SKM-1 treated with dmso at 0.1 percent for 144 hours (cell line): ENCODE measurements around the gene PHRF1.

Experiments used
- DNase-seq: peaks from one replicate; lab custom pipeline; 2025; ENCODE audit not compliant: unreplicated experiment; lab: John Stamatoyannopoulos, UW

PHRF1 gene

DNA sequence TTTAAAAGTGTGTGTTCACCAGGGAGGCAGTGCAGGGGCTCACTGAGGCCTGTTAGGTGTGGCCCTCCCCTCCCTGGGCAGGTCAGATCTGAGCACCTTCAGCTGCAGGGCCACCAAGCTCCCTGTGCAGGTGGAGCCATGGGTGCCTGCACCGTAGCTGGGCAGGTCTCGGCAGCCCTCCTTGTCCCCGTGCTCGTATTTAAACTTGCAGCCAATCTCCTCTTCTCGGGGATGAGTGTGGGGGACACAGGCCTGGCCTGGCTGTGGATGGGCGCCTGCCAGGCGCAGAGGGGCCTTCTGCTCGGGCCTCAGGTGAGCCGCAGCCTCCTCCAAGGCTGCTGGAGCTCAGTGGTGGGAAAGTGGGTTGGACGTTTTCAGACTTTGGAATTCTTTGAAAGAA, 19.1 kb downstream of the PHRF1 start:
- DNase-seq, result no peak

DNA sequence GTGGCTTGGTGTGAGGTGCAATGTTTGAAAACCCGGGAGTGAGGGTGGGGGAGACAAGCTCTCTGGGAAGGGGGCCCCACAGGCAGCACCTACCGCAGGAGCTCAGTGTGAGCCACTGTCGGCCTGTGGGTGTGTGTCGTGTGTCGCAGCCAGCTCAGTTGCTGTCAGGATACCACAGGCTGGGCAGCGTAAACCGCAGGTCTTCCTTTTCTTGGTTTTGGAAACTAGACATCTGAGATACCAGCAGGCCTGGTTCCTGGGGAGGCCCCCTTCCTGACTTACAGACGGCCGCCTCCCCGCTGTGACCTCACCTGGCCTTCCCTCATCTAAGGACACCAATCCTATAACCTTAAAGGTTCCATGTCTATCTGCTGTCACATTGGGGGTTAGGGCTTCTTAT, 20.1 kb downstream of the PHRF1 start:
- no peak for DNase-seq

DNA sequence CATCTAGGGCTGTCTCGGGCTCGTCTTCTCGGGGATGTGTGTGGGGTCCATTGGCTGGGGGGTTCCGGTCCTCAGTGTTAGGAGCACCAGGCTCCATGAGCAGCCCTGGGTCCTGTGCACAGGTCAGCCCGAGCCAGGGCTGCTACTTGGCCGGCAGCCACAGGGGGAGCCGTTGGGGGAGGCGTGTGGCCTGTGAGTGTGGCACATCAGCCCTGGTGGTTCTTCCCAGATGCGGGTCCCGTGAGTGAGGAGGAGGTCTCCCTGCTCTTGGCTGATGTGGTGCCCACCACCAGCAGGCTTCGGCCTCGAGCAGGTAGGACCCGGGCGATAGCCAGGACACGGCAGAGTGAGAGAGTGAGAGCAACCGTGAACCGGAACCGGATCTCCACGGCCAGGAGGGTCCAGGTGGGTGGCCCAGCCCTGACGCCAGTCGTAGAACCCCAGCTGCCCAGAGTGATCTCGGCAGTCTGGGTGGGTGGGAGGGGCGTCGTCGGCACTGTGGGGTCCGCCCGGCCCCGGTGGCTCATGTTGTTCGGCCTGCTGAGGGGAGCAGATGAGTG, 21.0 kb downstream of the PHRF1 start:
- no peak for DNase-seq

DNA sequence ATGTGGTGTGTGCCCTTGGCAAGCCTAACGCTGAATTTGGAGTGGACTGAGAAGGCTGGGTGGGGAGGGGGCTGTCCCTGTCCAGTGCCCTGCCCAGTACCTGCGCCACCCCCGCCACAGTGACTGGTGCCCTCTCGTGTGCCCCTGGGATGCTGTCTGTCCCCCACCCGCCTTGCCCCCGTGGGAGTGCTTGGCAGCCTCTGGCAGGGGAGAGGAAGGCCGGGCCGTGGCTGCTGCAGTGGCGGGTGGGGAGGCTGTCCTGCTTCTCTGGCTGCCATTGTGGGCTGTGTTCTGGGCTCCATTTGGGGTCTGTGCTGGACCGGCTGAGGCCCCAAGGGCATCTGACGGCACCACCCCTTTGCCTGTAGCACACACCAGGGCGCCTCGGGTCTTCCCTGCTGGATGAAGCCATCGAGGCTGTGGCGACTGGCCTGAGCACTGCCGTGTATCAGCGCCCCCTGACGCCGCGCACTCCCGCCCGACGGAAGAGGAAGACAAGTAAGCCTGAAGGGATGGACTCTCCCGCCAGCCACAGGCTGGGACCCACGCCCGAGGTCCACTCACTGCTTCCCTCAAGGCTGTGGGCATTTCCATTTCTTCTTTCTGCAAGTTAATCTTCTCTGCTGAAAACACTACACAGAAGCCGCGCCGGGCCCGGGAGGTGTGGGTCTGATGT, 21.9 kb downstream of the PHRF1 start:
- no peak for DNase-seq

DNA sequence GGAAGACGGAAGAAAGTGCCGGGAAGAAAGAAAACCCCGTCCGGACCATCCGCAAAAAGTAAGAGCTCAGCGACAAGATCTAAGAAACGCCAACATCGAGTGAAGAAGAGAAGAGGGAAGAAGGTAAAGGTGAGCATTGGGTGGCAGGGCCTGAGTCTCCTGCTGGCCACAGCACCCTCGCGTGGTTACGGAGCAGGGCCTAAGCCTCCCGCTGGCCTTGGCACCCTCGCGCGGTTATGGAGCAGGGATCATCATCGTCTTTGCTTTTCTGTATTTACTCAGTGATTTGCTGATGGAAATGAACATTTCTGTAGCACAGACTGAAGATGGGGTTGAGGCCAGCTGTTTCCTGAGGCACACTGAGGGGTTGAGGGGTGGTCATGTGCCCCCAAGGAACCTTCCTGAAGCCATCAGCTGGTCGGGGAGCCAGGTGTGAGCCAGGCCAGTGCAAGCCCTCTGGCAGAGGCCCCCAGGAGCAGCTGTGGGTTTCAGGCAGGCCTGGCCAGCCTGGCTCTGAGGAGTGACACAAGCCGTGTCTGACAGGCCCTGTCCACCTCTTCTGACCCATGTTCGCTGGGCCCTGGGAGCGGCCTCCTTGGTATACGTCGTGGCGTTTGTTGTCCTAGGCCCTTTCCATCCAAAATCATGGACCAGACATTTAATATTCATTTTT, 25.4 kb downstream of the PHRF1 start:
- DNase-seq, result no peak

DNA sequence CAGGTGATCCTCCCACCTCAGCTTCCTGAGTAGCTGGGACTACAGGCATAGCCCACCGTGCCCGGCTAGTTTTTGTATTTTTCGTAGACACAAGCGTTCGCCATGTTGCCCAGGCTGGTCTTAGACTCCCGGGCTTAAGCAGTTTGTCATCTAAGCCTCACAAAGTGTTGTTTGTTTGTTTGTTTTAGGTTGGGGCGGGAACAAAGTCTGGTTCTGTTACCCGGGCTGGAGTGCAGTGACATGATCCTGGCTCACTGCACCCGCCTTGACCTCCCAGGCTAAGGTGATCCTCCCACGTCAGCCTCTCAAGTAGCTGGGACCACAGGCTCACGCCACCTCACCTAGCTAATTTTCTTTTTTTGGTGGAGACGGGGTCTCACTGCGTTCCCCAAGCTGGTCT, 26.9 kb downstream of the PHRF1 start:
- DNase-seq, result no peak

DNA sequence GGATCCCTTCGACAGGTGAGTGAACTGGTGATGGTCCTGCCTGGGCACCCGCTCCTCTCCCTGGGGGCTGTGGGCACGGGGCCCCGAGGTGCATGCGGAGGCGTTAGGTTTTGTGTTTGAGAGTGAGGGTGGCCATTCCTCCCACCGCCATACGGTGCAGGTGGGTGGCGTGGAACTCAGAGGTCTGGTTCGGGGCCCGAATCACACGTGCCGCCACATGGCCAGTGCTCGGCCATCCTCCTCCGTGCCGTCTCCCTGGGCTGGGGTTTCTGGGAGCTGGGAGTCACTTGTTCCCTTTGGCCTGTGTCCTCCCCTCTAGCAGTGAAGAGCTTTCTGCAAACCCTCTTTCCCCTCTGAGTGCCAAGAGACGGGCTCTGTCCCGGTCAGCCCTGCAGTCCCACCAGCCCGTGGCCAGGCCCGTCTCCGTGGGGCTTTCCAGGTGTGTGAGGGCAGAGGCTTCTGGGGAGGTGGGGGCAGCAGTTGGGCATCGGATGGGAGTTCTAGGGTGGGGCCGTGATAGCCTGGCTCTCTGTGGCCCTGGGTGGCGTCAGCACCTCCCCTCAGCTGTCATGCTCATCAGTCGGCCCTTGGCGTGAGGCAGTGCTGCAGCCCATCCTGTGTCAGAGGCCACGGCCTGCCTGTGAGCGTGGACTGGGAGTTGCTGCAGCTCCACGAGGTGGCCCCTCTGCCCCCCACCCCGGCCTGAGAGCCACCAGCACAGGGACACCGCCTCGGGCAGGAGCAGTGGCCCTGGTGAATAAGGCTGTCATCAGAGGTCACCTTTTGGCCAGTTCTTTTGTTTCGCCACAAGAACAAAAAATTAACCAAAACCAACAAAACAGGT, 29.2 kb downstream of the PHRF1 start:
- DNase-seq, result no peak

DNA sequence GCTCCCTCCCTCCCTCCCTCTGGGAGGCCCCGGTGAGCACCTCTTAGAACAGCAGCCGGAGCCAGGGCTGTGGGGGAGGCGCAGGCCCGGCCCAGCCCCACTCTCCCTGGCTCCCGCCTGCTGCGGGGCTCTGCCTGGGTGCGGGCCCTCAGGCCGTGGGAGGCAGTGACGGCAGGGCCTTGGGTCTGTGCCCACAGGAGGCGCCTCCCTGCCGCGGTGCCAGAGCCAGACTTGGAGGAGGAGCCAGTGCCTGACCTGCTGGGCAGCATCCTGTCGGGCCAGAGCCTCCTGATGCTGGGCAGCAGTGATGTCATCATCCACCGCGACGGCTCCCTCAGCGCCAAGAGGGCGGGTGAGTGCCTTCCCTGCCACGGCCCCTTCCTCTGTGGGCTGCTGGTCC, 30.0 kb downstream of the PHRF1 start:
- no peak for DNase-seq

DNA sequence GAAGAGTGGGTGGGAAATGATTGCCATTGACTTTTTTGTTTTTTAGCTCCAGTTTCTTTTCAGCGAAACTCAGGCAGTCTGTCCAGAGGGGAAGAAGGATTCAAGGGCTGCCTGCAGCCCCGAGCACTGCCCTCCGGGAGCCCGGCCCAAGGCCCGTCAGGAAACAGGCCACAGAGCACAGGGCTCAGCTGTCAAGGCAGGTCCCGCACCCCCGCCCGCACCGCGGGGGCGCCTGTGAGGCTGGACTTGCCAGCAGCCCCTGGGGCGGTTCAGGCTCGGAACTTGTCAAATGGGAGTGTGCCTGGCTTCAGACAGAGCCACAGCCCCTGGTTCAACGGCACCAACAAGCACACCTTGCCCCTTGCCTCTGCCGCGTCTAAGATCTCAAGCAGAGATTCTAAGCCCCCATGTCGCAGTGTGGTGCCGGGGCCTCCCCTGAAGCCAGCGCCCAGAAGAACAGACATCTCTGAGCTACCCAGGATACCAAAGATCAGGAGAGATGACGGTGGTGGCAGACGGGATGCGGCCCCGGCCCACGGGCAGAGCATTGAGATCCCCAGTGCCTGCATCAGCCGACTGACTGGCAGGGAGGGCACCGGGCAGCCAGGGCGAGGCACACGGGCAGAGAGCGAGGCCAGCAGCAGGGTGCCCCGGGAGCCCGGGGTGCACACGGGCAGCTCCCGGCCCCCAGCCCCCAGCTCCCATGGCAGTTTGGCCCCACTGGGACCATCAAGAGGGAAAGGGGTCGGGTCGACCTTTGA, 30.9 kb downstream of the PHRF1 start:
- no peak for DNase-seq

DNA sequence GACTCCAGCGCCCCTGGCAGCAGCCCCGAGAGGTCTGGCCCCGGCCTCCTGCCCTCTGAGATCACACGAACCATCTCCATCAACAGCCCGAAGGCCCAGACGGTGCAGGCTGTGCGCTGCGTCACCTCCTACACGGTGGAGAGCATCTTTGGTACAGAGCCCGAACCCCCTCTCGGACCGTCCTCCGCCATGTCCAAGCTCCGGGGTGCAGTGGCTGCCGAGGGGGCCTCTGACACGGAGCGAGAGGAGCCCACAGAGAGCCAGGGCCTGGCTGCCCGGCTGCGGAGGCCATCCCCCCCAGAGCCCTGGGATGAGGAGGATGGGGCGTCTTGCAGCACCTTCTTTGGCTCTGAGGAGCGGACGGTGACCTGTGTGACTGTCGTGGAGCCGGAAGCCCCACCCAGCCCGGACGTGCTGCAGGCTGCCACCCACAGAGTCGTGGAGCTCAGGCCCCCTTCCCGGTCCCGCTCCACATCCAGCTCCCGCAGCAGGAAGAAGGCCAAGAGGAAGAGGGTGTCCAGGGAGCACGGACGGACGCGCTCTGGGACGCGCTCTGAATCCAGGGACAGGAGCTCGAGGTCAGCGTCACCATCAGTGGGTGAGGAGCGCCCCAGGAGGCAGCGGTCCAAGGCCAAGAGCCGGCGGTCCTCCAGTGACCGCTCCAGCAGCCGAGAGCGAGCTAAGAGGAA, 31.8 kb downstream of the PHRF1 start:
- no peak for DNase-seq

DNA sequence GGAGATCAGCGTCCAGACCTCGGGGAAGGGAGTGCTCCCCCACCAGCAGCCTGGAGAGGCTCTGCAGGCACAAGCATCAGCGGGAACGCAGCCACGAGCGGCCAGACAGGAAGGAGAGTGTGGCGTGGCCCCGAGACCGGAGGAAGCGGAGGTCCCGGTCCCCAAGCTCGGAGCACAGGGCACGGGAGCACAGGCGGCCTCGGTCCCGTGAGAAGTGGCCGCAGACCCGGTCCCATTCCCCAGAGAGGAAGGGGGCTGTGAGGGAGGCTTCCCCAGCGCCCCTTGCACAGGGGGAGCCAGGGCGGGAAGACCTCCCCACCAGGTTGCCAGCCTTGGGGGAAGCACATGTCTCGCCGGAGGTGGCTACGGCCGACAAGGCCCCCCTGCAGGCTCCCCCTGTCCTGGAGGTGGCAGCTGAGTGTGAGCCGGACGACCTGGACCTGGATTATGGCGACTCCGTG, 32.6 kb downstream of the PHRF1 start:
- DNase-seq, result no peak

DNA sequence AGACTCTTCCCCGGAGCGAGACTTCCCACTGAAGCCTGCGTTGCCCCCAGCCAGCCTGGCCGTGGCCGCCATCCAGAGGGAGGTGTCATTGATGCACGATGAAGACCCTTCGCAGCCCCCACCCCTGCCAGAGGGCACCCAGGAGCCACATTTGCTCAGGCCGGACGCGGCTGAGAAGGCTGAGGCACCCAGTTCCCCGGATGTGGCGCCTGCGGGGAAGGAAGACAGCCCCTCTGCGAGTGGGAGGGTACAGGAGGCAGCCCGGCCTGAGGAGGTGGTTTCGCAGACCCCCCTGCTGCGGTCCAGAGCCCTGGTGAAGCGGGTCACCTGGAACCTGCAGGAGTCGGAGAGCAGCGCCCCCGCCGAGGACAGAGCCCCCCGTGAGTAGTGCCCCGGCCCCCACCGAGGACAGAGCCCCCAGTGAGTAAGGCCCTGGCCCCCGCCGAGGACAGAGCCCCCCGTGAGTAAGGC, 33.1 kb downstream of the PHRF1 start:
- no peak for DNase-seq

DNA sequence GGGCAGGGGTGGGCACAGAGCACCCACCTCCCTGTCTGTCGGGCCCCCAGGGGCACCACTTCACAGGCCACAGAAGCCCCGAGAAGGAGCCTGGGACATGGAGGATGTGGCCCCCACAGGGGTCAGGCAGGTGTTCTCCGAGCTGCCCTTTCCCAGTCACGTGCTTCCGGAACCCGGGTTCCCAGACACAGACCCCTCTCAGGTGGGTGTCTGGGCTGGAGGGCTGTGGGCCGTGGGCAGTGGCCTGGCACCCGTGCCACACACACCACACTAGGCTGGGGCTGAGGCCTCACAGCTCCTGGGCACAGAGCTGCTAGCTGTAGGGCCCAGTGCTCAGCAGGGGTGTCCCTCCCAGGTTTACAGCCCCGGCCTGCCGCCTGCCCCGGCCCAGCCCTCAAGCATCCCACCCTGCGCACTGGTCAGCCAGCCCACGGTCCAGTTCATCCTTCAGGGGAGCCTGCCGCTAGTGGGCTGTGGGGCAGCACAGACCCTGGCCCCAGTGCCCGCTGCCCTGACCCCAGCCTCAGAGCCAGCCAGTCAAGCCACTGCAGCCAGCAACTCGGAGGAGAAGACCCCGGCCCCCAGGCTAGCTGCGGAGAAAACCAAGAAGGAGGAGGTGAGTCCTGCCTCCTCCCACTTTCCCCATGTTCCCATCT, 34.0 kb downstream of the PHRF1 start:
- no peak for DNase-seq

DNA sequence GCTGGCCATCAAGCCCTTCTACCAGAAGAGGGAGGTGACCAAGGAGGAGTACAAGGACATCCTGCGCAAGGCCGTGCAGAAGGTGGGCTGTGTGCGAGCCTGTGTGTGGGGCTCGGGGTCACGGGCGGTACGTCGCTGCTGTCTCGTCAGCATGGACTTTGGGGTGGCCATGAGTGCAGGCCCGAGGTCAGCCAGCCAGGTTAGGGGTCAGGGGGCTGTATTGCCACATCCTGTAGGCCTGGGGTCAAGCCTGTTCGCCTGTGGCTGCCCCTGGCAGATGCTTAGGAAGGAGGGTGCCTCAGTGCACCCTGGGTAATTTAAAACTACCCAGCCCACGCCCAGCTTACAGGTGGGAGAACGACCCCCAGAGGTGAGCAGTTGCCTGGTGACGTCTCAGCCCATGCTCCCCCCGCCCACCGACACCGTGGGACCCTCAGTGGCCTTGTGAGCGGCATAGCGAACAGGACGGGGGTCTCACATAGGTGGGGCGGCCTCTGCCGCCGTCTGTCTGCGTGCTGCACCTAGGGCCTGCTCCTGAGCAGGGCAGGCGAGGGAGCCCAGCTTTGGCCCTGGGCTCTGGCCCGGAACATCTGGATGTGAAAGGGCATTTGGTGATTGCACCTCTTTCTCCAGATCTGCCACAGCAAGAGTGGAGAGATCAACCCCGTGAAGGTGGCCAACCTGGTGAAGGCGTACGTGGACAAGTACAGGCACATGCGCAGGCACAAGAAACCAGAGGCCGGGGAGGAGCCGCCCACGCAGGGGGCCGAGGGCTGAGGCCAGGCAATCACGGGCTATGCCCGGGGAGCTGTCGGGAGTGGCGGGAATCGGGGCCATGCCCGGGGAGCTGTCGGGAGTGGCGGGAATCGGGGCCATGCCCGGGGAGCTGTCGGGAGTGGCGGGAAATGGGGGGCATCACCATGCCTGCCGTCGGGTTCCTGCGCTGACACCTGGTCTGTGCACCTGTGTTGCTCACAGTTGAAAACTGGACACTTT, 35.0 kb downstream of the PHRF1 start:
- no peak for DNase-seq

DNA sequence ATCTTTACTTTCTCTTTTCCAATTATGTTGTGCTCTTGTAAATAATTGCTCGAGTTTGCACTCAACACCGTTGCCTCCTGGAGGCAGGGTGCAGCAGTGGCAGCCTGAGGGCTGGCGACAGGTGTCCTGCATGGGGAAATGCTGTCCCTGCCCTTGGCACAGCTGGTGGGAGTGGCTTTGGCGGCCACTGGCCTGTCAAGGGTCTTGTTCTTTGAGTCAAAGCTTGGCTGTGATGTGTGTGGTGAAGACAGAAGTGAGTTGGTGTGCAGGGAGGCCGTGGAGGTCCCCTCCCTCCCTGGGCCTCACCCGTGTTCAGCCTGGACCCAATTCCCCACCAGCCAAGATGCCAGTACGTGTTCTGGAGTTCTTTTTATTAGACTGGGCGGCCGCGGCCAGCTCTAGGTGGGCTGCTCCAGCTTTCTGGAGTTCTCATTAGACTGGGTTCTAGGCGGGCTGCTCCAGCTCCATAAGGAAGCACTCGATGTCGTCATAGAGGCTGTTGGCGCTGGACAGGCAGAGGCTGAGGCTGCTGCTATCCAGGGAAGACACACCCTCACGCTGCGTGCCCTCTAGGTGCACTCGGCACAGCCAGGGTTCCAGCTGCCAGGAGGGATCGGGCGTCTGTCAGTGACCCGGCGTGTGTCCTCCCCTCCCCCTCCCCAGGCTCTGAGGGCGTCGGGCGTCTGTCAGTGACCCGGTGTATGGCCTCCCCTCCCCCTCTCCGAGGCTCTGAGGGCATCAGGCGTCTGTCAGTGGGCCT, 36.1 kb downstream of the PHRF1 start:
- no peak for DNase-seq

DNA sequence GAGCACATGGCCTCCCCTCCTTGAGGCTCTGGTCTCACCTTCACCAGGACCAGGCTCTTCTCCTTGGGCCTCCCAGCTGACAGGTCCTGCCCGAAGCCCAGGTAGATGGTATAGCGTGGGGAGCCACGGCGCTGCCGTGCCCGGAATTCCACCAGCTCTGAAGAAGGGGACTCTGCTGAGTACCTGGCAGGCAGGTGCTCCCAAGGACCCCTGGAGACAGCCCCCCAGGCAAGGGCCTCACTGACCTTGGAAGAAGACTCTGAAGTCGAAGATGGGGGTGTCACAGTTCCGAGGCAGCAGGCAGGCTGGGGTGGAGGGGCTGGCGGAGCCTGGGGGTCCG, 36.7 kb downstream of the PHRF1 start:
- no peak for DNase-seq

DNA sequence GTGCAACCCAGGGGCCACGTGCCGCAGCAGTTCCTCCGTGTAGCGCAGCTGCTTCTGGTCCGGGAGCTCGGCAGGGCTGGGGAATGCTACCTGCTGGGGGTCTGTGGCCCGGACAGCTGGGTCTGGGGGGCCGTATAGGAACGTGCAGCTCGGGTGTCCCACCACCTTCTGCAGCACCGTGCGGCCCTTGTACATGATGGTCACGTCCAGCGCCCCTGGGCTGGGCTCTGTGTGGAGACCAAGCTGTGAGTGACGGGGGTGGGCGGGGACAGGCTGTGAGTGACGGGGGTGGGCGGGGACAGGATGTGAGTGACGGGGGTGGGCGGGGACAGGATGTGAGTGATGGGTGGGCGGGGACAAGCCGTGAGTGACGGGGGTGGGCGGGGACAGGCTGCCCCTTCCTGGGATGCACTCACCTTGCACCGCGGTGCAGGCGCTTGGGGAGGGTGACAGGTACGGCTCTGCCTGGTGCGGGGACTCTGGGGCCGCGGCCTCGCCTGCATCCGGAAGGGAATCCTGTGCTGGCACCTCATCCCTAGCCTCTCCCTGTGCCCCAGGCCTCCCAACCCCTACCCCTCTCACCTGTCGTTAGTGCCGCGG, 37.2 kb downstream of the PHRF1 start:
- no peak for DNase-seq
